GM13977 (cell line): Measurements from ENCODE around the gene ING3.

ENCODE experiments used
- DNase-seq: peaks from one replicate; pipeline ENCODE4 v3.0.0; 2012; ENCODE audit warnings: low spot score
- in situ Hi-C: fragments of 300-500 bp; cut with MboI; formaldehyde crosslinking; loops from one replicate; pipeline ENCODE4 v1.12.0; 2022; ENCODE audit warnings: low sequenced_read_pairs, low pct_unique_long_range_greater_than_20kb, mixed read lengths, inconsistent platforms; ENCODE audit not compliant: unreplicated experiment
- TF ChIP-seq, protein P1 (sequence below): IDR thresholded peaks from 2 replicates; pipeline ENCODE4 v1.5.1; 2012; ENCODE audit warnings: mild to moderate bottlenecking, control low read depth; ENCODE audit not compliant: insufficient read depth; ENCODE audit errors: extremely low read depth, missing control alignments

Gene ING3

GRCh38 chr7:120959929-120960484 lies 9.4 kb downstream of the ING3 start:
- in situ Hi-C loops: no loop called here
- DNase-seq: no peak
- TF ChIP-seq, protein P1, sequence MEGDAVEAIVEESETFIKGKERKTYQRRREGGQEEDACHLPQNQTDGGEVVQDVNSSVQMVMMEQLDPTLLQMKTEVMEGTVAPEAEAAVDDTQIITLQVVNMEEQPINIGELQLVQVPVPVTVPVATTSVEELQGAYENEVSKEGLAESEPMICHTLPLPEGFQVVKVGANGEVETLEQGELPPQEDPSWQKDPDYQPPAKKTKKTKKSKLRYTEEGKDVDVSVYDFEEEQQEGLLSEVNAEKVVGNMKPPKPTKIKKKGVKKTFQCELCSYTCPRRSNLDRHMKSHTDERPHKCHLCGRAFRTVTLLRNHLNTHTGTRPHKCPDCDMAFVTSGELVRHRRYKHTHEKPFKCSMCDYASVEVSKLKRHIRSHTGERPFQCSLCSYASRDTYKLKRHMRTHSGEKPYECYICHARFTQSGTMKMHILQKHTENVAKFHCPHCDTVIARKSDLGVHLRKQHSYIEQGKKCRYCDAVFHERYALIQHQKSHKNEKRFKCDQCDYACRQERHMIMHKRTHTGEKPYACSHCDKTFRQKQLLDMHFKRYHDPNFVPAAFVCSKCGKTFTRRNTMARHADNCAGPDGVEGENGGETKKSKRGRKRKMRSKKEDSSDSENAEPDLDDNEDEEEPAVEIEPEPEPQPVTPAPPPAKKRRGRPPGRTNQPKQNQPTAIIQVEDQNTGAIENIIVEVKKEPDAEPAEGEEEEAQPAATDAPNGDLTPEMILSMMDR: no peak

DNA sequence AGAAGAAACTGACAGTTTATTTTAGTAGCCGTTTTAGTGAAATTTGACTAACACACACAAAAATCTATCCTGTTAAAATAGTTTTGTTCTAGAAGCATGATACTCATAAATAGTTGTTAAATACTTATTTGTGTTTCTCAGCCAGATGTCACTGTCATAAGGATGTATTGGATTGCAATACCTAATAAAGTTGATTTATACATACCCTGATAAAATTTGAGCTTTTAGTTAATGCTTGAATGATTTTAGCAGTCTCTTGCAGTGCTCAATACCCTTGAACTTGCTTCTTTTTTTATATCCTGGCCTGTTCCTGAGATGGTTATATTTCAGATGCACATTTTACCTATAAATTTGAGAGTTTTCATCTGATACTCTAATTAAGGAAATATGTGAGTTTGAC lies 10.1 kb downstream of the ING3 start:
- no peak for DNase-seq
- in situ Hi-C loops: no loop called here

DNA sequence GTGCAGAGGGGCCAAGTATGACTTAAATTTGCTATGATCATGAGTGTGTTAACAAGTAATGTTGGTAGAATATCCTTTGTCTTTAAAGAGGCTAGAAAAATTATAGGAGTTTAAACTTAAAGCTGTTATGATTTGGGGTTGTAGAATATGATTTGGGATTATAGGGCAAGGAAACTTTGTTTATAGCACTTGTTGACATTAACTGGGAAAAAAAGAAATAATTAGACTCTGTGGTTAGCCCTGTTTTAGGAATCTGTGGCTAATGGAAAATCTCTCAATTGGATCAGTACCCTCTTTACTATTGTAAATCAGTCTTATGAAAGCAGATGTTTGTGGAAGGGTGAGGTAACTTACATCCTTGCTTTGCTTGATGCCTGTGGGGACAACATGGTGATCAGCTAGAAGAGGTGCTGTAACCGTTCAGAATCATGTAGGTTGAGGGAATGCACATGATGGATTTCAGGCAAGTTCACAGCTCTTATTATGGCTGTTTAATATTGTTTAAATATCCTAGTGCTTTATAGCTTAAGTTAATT lies 11.1 kb downstream of the ING3 start:
- in situ Hi-C loops: no loop called here
- TF ChIP-seq, protein P1: no peak
- DNase-seq: no peak

More for the DNA sequence above, 10.1 kb downstream of the ING3 start:
- TF ChIP-seq, protein P1: no peak

DNA sequence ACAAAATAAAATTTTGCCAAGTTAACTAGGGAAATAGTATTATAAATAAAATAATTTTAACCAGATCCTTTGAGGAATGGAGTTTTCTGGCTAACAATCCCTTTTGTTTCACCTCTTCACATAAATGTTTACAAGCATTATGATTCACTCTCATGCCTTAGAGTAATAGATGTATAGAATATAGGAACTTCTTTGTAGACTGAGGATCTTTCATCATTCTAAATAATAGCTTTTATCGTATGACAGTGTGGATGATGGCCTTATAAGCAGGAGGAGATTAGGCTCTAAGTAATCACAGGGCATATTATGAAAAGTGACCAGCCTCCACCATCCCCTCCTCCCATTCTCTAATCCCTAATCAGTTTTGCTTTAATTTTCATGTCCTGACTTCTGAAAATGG lies 13.5 kb downstream of the ING3 start:
- in situ Hi-C loops: no loop called here
- TF ChIP-seq, protein P1: no peak
- no peak for DNase-seq

DNA sequence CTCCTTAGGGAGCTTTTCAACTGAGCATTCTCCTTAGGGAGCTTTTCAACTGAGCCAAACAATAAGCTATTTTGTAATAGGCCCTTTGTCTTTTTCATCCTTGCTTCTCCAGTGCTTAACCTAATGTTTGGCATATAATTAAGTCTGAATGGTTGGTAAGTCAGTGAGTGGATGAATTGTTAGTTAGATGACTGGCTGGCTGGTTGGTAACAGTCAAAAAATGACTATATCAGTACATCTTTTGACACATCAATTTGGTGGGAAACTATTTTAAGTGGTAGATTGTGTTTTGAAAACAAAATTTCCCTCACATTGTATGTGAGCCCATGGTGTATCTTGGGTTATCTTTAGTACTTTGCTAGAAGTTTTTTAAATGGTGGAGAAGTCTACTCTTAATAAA lies 16.4 kb downstream of the ING3 start:
- in situ Hi-C loops: no loop called here
- TF ChIP-seq, protein P1: no peak
- no peak for DNase-seq

DNA sequence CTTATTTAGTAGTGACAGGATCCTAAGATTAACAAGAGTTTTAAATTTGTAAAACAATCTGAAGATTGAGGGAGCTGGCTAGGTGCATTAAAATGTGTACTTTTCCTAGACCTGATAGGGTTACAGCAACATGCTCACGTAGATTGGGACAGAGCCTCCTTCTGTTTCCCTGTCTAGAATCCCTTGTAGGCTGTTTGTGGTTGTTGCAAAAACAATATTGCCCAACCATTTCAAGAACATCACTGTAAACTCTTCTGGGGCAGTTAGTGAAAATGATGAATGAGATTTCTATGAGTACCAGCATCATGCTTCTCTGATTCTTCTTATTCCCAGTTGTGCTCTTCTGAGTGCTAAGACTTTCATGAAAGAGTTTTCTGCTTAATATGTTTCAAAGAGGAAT lies 23.3 kb downstream of the ING3 start:
- TF ChIP-seq, protein P1: no peak
- in situ Hi-C loops: no loop called here
- DNase-seq: no peak
